K562 (cell line): Measurements from ENCODE around the gene C12orf42. TPM values are rescaled to one million over a fixed set of nuclear protein-coding genes. Genes with fewer than 3 reads are reported as not detected.

Experiments used
- ATAC-seq: fragments of 200-7000 bp; cut with Tn5 transposase; 3 replicates; pipeline ENCODE4 v1.9.1; 2020; ENCODE audit warnings: moderate library complexity
- BruUV-seq: library from RNA; stranded (reverse); fragments of 400-500 nt; replicated peaks from 2 replicates; lab custom pipeline; 2021; lab: Mats Ljungman, UMichigan
- CTCF ChIA-PET: fragments of 300-600 bp; formaldehyde crosslinking; extraction: SDS; loops from one replicate; lab custom pipeline; 2021; ENCODE audit warnings: low intra/inter-chr PET ratio; lab: Yijun Ruan, JAX
- POLR2A ChIA-PET: fragments of 300-600, 350-650 bp; sonication (Branson Sonifier 250); formaldehyde crosslinking; extraction: SDS; loops from one replicate; lab custom pipeline; 2021; ENCODE audit warnings: antibody characterized with exemption, inconsistent platforms; lab: Yijun Ruan, JAX
- DNase-seq, 4 experiments: peaks; one replicate each; pipeline versions ENCODE4 v3.0.0 to v3.0.0-alpha.2; 2011 to 2018; ENCODE audit warnings: low spot score in 3 of 4, mixed read lengths in 3 of 4; ENCODE audit errors: extremely low read depth in 1 of 4
- FAIRE-seq: peaks from 2 replicates; lab custom pipeline; 2011; peaks lifted over from hg19 to GRCh38; lab: Jason Lieb, UNC
- H2AFZ ChIP-seq: 2 replicates; pipeline ENCODE4 v1.6.0; 2011; ENCODE audit warnings: low read depth, low read length, control low read depth, inconsistent platforms
- H3K27ac ChIP-seq: fragments of 200-600 bp; 3 replicates; pipeline ENCODE4 v1.8.0; 2011; ENCODE audit warnings: low read depth, mild to moderate bottlenecking, control low read depth, inconsistent platforms, low read length, moderate library complexity, mixed read lengths; ENCODE audit errors: extremely low read depth
- H3K27me3 ChIP-seq, 2 experiments: fragments of 300-600 bp in 1 of 2; 2 replicates in 1 of 2; 3 replicates in 1 of 2; pipeline versions ENCODE4 v1.6.0 to v1.8.0; 2011; ENCODE audit warnings: inconsistent platforms in 2 of 2, low read length in 2 of 2, mild to moderate bottlenecking in 1 of 2, mixed read lengths in 1 of 2, moderate library complexity in 1 of 2; ENCODE audit not compliant: control insufficient read depth in 2 of 2, insufficient read depth in 2 of 2
- H3K36me3 ChIP-seq: fragments of 300-600 bp; 3 replicates; pipeline ENCODE4 v1.8.0; 2011; ENCODE audit warnings: mild to moderate bottlenecking, low read length, inconsistent platforms; ENCODE audit not compliant: control insufficient read depth, insufficient read depth
- H3K4me1 ChIP-seq, 2 experiments: fragments of 200-600 bp in 1 of 2; replicated peaks in 1 of 2; 2 replicates in 1 of 2; 3 replicates in 1 of 2; pipeline versions ENCODE4 v1.5.1 to v1.8.0; 2011; ENCODE audit warnings: inconsistent platforms in 2 of 2, low read length in 2 of 2, mild to moderate bottlenecking in 1 of 2, mixed read lengths in 1 of 2, moderate library complexity in 1 of 2; ENCODE audit not compliant: control insufficient read depth in 2 of 2, insufficient read depth in 2 of 2
- H3K4me2 ChIP-seq: 2 replicates; pipeline ENCODE4 v1.6.1; 2011; ENCODE audit warnings: low read length, control low read depth, inconsistent platforms, mixed read lengths; ENCODE audit not compliant: insufficient read depth
- H3K4me3 ChIP-seq: fragments of 200-600 bp; sonication (generic), shearing (Covaris generic); 2 replicates; pipeline ENCODE4 v1.5.1; 2016; ENCODE audit warnings: control low read depth, inconsistent platforms
- H3K79me2 ChIP-seq: fragments of 200-600 bp; 3 replicates; pipeline ENCODE4 v1.8.0; 2011; ENCODE audit warnings: low read length, inconsistent platforms; ENCODE audit not compliant: control insufficient read depth, insufficient read depth
- H3K9ac ChIP-seq, 2 experiments: 2 replicates each; pipeline versions ENCODE4 v1.6.0 to v1.6.1; 2011; ENCODE audit warnings: low read depth in 2 of 2, low read length in 2 of 2, control low read depth in 1 of 2, inconsistent platforms in 1 of 2, mild to moderate bottlenecking in 1 of 2, mixed read lengths in 1 of 2; ENCODE audit not compliant: insufficient read depth in 1 of 2
- H3K9me1 ChIP-seq: one replicate; pipeline ENCODE4 v1.6.0; 2011; ENCODE audit warnings: inconsistent platforms, mild to moderate bottlenecking, low read length, moderate library complexity; ENCODE audit not compliant: control insufficient read depth, insufficient read depth
- H3K9me3 ChIP-seq: replicated peaks from 2 replicates; pipeline ENCODE4 v1.5.1; 2011; ENCODE audit warnings: low read depth, low read length, inconsistent platforms; ENCODE audit not compliant: control insufficient read depth, insufficient read depth
- H4K20me1 ChIP-seq: replicated peaks from 2 replicates; pipeline ENCODE4 v1.6.1; 2011; ENCODE audit warnings: low read length, inconsistent platforms, mixed read lengths; ENCODE audit not compliant: control insufficient read depth, insufficient read depth
- DDX20 ChIP-seq: fragments of 450-650 bp; IDR thresholded peaks from 2 replicates; pipeline ENCODE4 v1.6.1; 2016; ENCODE audit warnings: missing genetic modification characterization, low read depth, mild to moderate bottlenecking, missing compliant biosample characterization, moderate library complexity
- ERF ChIP-seq: fragments of 450-650 bp; formaldehyde crosslinking; IDR thresholded peaks from 2 replicates; pipeline ENCODE4 v1.4.0; 2020; ENCODE audit warnings: mild to moderate bottlenecking, mixed read lengths
- HNRNPL ChIP-seq: fragments of 200-400 bp; formaldehyde crosslinking; IDR thresholded peaks from 2 replicates; pipeline ENCODE4 v1.6.1; 2017; ENCODE audit warnings: low read depth, mild to moderate bottlenecking, low read length
- LEF1 ChIP-seq: fragments of 450-650 bp; IDR thresholded peaks from 2 replicates; pipeline ENCODE4 v1.6.1; 2016; ENCODE audit warnings: mild to moderate bottlenecking
- NCOA4 ChIP-seq: fragments of 450-650 bp; IDR thresholded peaks from 2 replicates; pipeline ENCODE4 v1.6.1; 2018; ENCODE audit warnings: mild to moderate bottlenecking; ENCODE audit not compliant: partially characterized antibody
- POLR2AphosphoS2 ChIP-seq: IDR thresholded peaks from 2 replicates; pipeline ENCODE4 v1.6.1; 2012; ENCODE audit warnings: low read length, improper control_type of control experiment
- PURB ChIP-seq: sonication (generic); formaldehyde crosslinking; IDR thresholded peaks from 2 replicates; pipeline ENCODE4 v1.9.0; 2021; ENCODE audit warnings: low read depth, mild to moderate bottlenecking, missing genetic modification reagents
- RAD51 ChIP-seq: fragments of 450-650 bp; IDR thresholded peaks from 2 replicates; pipeline ENCODE4 v1.7.1; 2016; ENCODE audit warnings: low read depth, mild to moderate bottlenecking, borderline replicate concordance
- RBM22 ChIP-seq: fragments of 200-400 bp; formaldehyde crosslinking; IDR thresholded peaks from 2 replicates; pipeline ENCODE4 v1.6.1; 2018; ENCODE audit warnings: low read length, low read depth; ENCODE audit not compliant: poor library complexity, severe bottlenecking
- U2AF2 ChIP-seq: fragments of 200-400 bp; formaldehyde crosslinking; optimal IDR thresholded peaks from 2 replicates; pipeline ENCODE3; 2017; ENCODE audit warnings: low read depth, mild to moderate bottlenecking, low read length
- ZNF324 ChIP-seq: fragments of 250-450 bp; sonication (Bioruptor Pico); IDR thresholded peaks from 2 replicates; pipeline ENCODE4 v1.4.0; 2020; ENCODE audit warnings: mild to moderate bottlenecking
- in situ Hi-C: fragments of 300-500 bp; cut with MboI; formaldehyde crosslinking; loops from 4 replicates; pipeline ENCODE4 v1.15.0; 2018; ENCODE audit warnings: inconsistent platforms, mixed read lengths
- intact Hi-C: fragments of 100-400 bp; cut with micrococcal nuclease; formaldehyde crosslinking; loops from 2 replicates; pipeline ENCODE4 v1.14.2; 2022
- polyA plus RNA-seq, 8 experiments: library from polyadenylated mRNA; depleted of rRNA in 4 of 8; stranded (reverse) in 5 of 8; unstranded in 3 of 8; fragments of >200 nt; fragmentation: Nextera tagmentation in 2 of 8; fragmentation: Illumina TruSeq in 1 of 8; extraction: Ambion mirVana in 2 of 8; extraction: Trizol in 1 of 8; gene quantifications; 2 replicates each; pipeline versions ENCODE4 v1.2.1 to v1.2.3, GENCODE V29; 2011 to 2014; ENCODE audit warnings: inconsistent platforms in 1 of 8, missing spikeins in 1 of 8
- total RNA-seq, 7 experiments: library from RNA; depleted of rRNA in 6 of 7; stranded (reverse); fragments of >200 nt in 6 of 7; fragmentation: Illumina TruSeq in 2 of 7; extraction: Trizol in 2 of 7; gene quantifications; 2 replicates each; pipeline versions ENCODE4 v1.2.1 to v1.2.3, GENCODE V29; 2011 to 2021; ENCODE audit warnings: low replicate concordance in 1 of 7

C12orf42 gene
- total and polyA plus RNA-seq, 9 of the 15 experiments (the other 6 are each of a cell fraction or from before 2014, with no cell fraction given): not detected

- intact Hi-C loops (no loop called here), in situ Hi-C loops (no loop called here)
- ChIA-PET POLR2A (no interaction called here), CTCF (no interaction called here)
- no peak for TF ChIP-seq HNRNPL
- no peak for TF ChIP-seq U2AF2
- TF ChIP-seq RBM22: no peak
- no peak for TF ChIP-seq ZNF324 (CRISPR knock-in tag)
- TF ChIP-seq NCOA4: no peak
- no peak for TF ChIP-seq ERF (CRISPR knock-in tag)
- no peak for TF ChIP-seq PURB (CRISPR knock-in tag)
- no peak for TF ChIP-seq LEF1
- no peak for TF ChIP-seq DDX20
- no peak for TF ChIP-seq POLR2AphosphoS2
- TF ChIP-seq RAD51: no peak
- H3K36me3 ChIP-seq: no peaks in the 10 kb centered on the region
- H3K27ac ChIP-seq: no peak overlapping the region
- no peaks in the 10 kb centered on the region for H3K27me3 ChIP-seq
- no TSS peak for BruUV-seq
- H3K9me1 ChIP-seq: no peaks in the 10 kb centered on the region
- no peak overlapping the region for H3K9ac ChIP-seq
- H3K79me2 ChIP-seq: no peaks in the 10 kb centered on the region
- no peaks in the 10 kb centered on the region for H4K20me1 ChIP-seq
- H3K9me3 ChIP-seq: no peaks in the 10 kb centered on the region
- FAIRE-seq: no peak
- no peak overlapping the region for H3K4me2 ChIP-seq
- ATAC-seq: no peak
- DNase-seq: no peak
- no peak overlapping the region for H2AFZ ChIP-seq
- H3K4me3 ChIP-seq: no peak overlapping the region
- no peaks in the 10 kb centered on the region for H3K4me1 ChIP-seq
These were observed 225.8 kb downstream of the C12orf42 start for GRCh38 chr12:103269946-103270345.
